DND-41 (cell line): ENCODE data around the gene PKDCC.

Experiments used
- CTCF ChIP-seq: IDR thresholded peaks from 2 replicates; pipeline ENCODE4 v1.5.1; 2012; ENCODE audit warnings: borderline replicate concordance, low read length, moderate library complexity, mild to moderate bottlenecking; ENCODE audit not compliant: poor library complexity, severe bottlenecking; ENCODE audit errors: extremely low read depth
- EZH2 ChIP-seq: IDR thresholded peaks from 3 replicates; pipeline ENCODE4 v1.6.1; 2012; ENCODE audit warnings: borderline replicate concordance, low read depth, mild to moderate bottlenecking, moderate library complexity, low read length, inconsistent platforms; ENCODE audit not compliant: severe bottlenecking

GRCh38 chr2:42082016-42082415 lies 34.2 kb downstream of the PKDCC start:
- TF ChIP-seq CTCF (no peak), EZH2 (no peak)
